ENCODE results near the gene CEP170B.
A peak's percentile ranks its signal among the peaks of the same experiment; 100 is the strongest.
"Not testable (repeated sequence)": the region's sequence is repeated elsewhere in the genome, so short reads cannot be mapped to it uniquely, and the experiment has no call there.

CEP170B gene

GRCh38 chr14:104879983-104880565 is 15.0 kb downstream of the CEP170B start:
- no peak for DNase-seq

GRCh38 chr14:104880584-104881210 is 15.6 kb downstream of the CEP170B start:
- DNase-seq, result no peak

GRCh38 chr14:104881369-104881979 is 16.4 kb downstream of the CEP170B start:
- no peak for DNase-seq

GRCh38 chr14:104882325-104882973 is 17.4 kb downstream of the CEP170B start:
- peak in 1 of 2 experiments; percentile 51 for DNase-seq

- no peak for DNase-seq
Observed at GRCh38 chr14:104882991-104883660, 18.1 kb downstream of the CEP170B start.

- no peak for DNase-seq
Observed at GRCh38 chr14:104883681-104884361, 18.8 kb downstream of the CEP170B start.

- not testable (repeated sequence) for DNase-seq
Observed at GRCh38 chr14:104884381-104884780, 19.3 kb downstream of the CEP170B start.

- DNase-seq, result no peak
Observed at GRCh38 chr14:104885031-104885972, 20.2 kb downstream of the CEP170B start.

- DNase-seq, result no peak
Observed at GRCh38 chr14:104885973-104886689, 21.1 kb downstream of the CEP170B start.

- DNase-seq, result no peak
Observed at GRCh38 chr14:104886690-104887622, 21.9 kb downstream of the CEP170B start.

GRCh38 chr14:104887623-104888488 is 22.8 kb downstream of the CEP170B start:
- no peak for DNase-seq

- DNase-seq, result no peak
Observed at GRCh38 chr14:104888489-104889374, 23.7 kb downstream of the CEP170B start.

GRCh38 chr14:104889375-104889757 is 24.3 kb downstream of the CEP170B start:
- DNase-seq, result peak; percentile 14 to 16

GRCh38 chr14:104890292-104890691 is 25.2 kb downstream of the CEP170B start:
- peak in 1 of 2 experiments; percentile 1 for DNase-seq

- DNase-seq, result peak in 1 of 2 experiments; percentile 15
Observed at GRCh38 chr14:104891121-104891551, 26.1 kb downstream of the CEP170B start.

GRCh38 chr14:104891664-104892530 is 26.8 kb downstream of the CEP170B start:
- peak in 1 of 2 experiments; percentile 17 for DNase-seq
